SU-DHL-6 (cell line): ENCODE results near the gene IL17RE.
A peak's percentile ranks its signal among the peaks of the same experiment; 100 is the strongest.

Experiments
- H2AFZ ChIP-seq: fragments of 200-600 bp; sonication (generic); 2 replicates; pipeline ENCODE4 v1.6.1; 2014; ENCODE audit warnings: low read depth, mild to moderate bottlenecking, moderate library complexity, mixed read lengths, antibody characterized with exemption, low read length; ENCODE audit not compliant: severe bottlenecking
- H3F3A ChIP-seq: fragments of 200-600 bp; shearing (Covaris generic); 2 replicates; pipeline ENCODE4 v1.6.0; 2016; ENCODE audit warnings: antibody characterized with exemption, mild to moderate bottlenecking; ENCODE audit not compliant: insufficient read depth
- H3K27ac ChIP-seq: fragments of 200-600 bp; sonication (generic); 2 replicates; pipeline ENCODE4 v1.5.1; 2016; ENCODE audit warnings: low read depth, mild to moderate bottlenecking, low read length, moderate library complexity, mixed read lengths
- H3K27me3 ChIP-seq: fragments of 200-600 bp; sonication (generic), shearing (Covaris generic); 2 replicates; pipeline ENCODE4 v1.6.0; 2014; ENCODE audit warnings: mild to moderate bottlenecking, low read length
- H3K36me3 ChIP-seq: fragments of 200-600 bp; sonication (generic); 2 replicates; pipeline ENCODE4 v1.6.1; 2014; ENCODE audit warnings: mild to moderate bottlenecking, low read length, mixed read lengths
- H3K4me2 ChIP-seq: fragments of 300-600, 200-600 bp; shearing (Covaris generic), sonication (generic); 2 replicates; pipeline ENCODE4 v1.6.0; 2014; ENCODE audit warnings: low read length, low read depth, mild to moderate bottlenecking; ENCODE audit not compliant: poor library complexity, severe bottlenecking
- H3K4me3 ChIP-seq: fragments of 200-600 bp; sonication (generic); 2 replicates; pipeline ENCODE4 v1.5.1; 2014; ENCODE audit warnings: antibody characterized with exemption, low read length, mild to moderate bottlenecking, mixed read lengths; ENCODE audit not compliant: insufficient read depth, poor library complexity, severe bottlenecking
- H3K79me2 ChIP-seq: fragments of 200-600 bp; sonication (generic); 2 replicates; pipeline ENCODE4 v1.6.1; 2014; ENCODE audit warnings: mild to moderate bottlenecking, low read length, moderate library complexity; ENCODE audit not compliant: insufficient read depth
- H3K9ac ChIP-seq: fragments of 200-600 bp; sonication (generic); 2 replicates; pipeline ENCODE4 v1.7.0; 2014; ENCODE audit warnings: mild to moderate bottlenecking, low read length
- H3K9me2 ChIP-seq: fragments of 200-600 bp; sonication (generic); replicated peaks from 2 replicates; pipeline ENCODE4 v1.6.1; 2014; ENCODE audit warnings: low read length; ENCODE audit not compliant: insufficient read depth
- H3K9me3 ChIP-seq: fragments of 200-600 bp; sonication (generic); 2 replicates; pipeline ENCODE4 v1.6.1; 2014; ENCODE audit warnings: low read length, mixed read lengths; ENCODE audit not compliant: insufficient read depth
- H4K20me1 ChIP-seq: fragments of 200-600 bp; sonication (generic); 2 replicates; pipeline ENCODE4 v1.6.1; 2014; ENCODE audit warnings: low read depth, mild to moderate bottlenecking, antibody characterized with exemption, low read length, moderate library complexity, mixed read lengths
- EZH2phosphoT487 ChIP-seq: fragments of 200-600 bp; sonication (generic), shearing (Covaris generic); conservative IDR thresholded peaks from 2 replicates; pipeline ENCODE4 v1.6.1; 2018; ENCODE audit warnings: mild to moderate bottlenecking, antibody characterized with exemption, low read length, moderate library complexity, mixed read lengths
- TF ChIP-seq, protein P1 (sequence below): fragments of 200-600 bp; sonication (generic); IDR thresholded peaks from one replicate; pipeline ENCODE4 v1.5.1; 2017; ENCODE audit warnings: antibody characterized with exemption, mild to moderate bottlenecking, low read length, moderate library complexity; ENCODE audit not compliant: insufficient read depth, poor library complexity, severe bottlenecking

Gene IL17RE

DNA sequence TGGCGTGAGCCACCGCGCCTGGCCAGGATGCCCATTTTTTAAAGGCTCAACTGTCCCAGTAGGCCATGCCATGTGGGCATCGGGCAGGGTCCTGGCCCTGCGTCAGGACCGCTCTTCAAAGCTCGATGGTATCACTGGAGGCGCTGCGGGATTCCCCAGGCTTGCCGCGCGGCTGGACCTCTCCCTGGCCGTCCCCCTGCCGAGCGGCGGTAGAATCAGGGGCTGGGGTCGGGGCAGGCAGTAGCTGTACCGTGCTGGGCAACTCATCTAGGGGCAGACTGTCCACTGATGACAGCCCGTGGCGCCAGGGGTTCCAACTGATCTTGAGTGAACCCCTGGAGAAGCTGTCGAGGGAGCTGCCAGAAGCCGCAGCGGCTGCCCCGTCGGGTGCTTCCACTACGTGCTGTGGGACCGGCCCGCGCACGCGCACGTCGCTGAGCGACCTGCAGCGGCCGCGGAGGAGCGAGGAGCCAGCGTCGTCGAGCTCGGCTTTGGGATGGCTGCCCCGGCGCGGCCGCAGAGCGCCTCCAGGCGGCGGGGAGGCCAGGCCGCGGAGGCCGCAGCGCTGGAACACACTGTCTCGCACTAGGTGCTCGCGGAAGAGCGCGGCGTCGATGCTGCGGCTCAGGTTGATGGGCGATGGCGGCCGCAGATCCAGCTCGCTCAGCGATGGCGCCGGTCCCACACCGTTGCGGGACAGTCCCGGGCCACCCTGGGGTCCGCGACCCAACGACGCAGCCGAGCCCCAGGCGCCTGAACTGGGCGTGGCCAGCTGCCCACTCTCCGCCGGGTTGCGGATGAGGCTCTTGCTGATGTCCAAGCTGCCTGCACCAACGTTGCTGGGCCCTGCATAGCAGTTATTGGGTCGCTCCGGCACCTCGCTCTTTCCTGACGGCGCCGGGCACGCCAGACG is 43.7 kb downstream of the IL17RE start:
- Histone ChIP-seq H3K4me2 (peak overlapping the region; percentile 50), H3K9ac (peak overlapping the region; percentile 61), H3K9me2 (no peaks in the 10 kb centered on the region), H2AFZ (peak overlapping the region; percentile 61), H3K36me3 (no peaks in the 10 kb centered on the region), H3K27me3 (no peaks in the 10 kb centered on the region), H3K4me3 (peak overlapping the region; percentile 55), H4K20me1 (no peaks in the 10 kb centered on the region), H3K27ac (no peak overlapping the region), H3K9me3 (no peaks in the 10 kb centered on the region), H3K79me2 (no peaks in the 10 kb centered on the region), H3F3A (no peaks in the 10 kb centered on the region)
- TF ChIP-seq, protein P1, sequence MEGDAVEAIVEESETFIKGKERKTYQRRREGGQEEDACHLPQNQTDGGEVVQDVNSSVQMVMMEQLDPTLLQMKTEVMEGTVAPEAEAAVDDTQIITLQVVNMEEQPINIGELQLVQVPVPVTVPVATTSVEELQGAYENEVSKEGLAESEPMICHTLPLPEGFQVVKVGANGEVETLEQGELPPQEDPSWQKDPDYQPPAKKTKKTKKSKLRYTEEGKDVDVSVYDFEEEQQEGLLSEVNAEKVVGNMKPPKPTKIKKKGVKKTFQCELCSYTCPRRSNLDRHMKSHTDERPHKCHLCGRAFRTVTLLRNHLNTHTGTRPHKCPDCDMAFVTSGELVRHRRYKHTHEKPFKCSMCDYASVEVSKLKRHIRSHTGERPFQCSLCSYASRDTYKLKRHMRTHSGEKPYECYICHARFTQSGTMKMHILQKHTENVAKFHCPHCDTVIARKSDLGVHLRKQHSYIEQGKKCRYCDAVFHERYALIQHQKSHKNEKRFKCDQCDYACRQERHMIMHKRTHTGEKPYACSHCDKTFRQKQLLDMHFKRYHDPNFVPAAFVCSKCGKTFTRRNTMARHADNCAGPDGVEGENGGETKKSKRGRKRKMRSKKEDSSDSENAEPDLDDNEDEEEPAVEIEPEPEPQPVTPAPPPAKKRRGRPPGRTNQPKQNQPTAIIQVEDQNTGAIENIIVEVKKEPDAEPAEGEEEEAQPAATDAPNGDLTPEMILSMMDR = peak; percentile 31
- TF ChIP-seq EZH2phosphoT487 = no peak

DNA sequence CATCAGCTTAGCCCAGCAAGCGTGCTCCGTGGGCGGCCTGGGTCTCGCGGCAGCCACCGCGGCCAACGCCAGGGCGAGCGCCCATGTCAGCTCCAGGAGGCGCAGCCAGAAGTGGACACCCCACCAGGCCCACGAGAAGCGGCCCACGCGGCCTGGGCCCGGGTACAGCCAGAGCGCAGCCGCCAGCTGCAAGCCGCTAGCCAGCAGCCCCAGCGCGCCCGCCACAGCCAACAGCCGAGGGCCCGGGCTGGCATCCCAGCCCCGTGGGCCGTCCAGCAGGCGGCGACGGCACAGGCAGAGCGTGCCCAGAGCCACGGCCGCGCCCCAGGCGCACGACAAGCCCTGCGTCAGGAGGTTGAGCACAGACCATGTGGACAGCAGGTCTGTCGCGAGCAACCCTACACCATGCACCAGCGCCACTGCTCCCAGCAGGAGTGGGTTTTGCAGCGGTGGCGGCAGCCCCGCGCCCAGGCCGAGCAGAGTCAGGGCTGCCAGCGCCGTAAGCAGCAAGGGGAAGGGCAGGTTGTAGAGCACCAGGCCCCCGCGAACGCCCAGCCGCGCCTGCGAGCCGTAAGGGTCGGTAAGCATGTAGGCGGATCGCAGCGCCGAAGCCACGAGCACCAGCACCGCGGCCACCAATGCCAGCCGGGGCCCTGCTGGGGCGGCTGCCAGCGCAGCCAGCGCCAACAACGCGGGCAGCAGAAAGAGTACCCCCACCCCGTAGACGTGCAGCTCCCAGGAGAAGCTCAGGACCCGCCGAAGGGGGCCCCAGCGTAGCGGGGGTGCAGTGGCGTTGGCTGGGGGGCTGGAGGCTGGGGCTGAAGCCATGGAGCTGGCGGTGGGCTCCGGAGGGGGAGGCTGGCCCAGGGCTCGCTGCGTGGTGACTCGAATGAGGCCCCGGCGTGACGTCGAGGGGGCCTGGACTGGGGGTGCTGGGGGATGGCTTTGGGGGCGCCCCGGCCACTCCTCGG is 44.7 kb downstream of the IL17RE start:
- H3K9ac ChIP-seq = no peak overlapping the region
- no peaks in the 10 kb centered on the region for H3K9me3 ChIP-seq
- H3K9me2 ChIP-seq = no peaks in the 10 kb centered on the region
- H3K4me2 ChIP-seq = no peak overlapping the region
- H3K79me2 ChIP-seq = no peaks in the 10 kb centered on the region
- no peak overlapping the region for H3K27ac ChIP-seq
- no peak overlapping the region for H3K4me3 ChIP-seq
- H3K27me3 ChIP-seq = no peaks in the 10 kb centered on the region
- no peaks in the 10 kb centered on the region for H3F3A ChIP-seq
- TF ChIP-seq, protein P1 = no peak
- no peak for TF ChIP-seq EZH2phosphoT487
- H3K36me3 ChIP-seq = no peaks in the 10 kb centered on the region
- H4K20me1 ChIP-seq = no peaks in the 10 kb centered on the region
- no peak overlapping the region for H2AFZ ChIP-seq

DNA sequence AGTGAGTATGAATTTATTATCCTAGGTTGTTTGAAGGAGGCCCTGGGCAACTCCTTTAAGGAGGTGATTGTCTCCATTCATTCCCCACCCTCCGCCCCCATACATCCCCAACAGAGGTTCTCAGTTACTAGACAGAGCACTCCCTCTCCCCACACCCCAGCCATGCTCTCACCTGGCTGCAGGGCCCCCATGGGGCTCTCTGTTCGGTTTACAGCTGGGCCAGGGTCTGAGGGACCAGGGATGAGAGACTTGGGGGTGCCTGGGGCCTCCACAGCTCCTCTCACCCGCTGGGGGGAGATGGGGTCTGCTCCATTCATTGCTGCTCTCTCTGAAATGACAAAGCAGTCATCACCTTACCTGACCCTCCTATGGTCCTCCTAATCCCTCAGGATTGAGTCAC is 45.9 kb downstream of the IL17RE start:
- no peak for TF ChIP-seq EZH2phosphoT487
- TF ChIP-seq, protein P1 = no peak
- no peak overlapping the region for H3K9ac ChIP-seq
- no peak overlapping the region for H3K27ac ChIP-seq

More for the DNA sequence above, 45.9 kb downstream of the IL17RE start:
- no peaks in the 10 kb centered on the region for H4K20me1 ChIP-seq
- no peaks in the 10 kb centered on the region for H3K9me2 ChIP-seq
- no peaks in the 10 kb centered on the region for H3K79me2 ChIP-seq
- no peaks in the 10 kb centered on the region for H3K27me3 ChIP-seq
- no peaks in the 10 kb centered on the region for H3F3A ChIP-seq
- no peaks in the 10 kb centered on the region for H3K36me3 ChIP-seq
- no peak overlapping the region for H3K4me2 ChIP-seq
- H3K9me3 ChIP-seq = no peaks in the 10 kb centered on the region
- no peak overlapping the region for H3K4me3 ChIP-seq
- H2AFZ ChIP-seq = no peak overlapping the region
